ENCODE measurements around the gene ARFGAP1.
"Not testable (repeated sequence)": the region's sequence is repeated elsewhere in the genome, so short reads cannot be mapped to it uniquely, and the experiment has no call there.

DNA sequence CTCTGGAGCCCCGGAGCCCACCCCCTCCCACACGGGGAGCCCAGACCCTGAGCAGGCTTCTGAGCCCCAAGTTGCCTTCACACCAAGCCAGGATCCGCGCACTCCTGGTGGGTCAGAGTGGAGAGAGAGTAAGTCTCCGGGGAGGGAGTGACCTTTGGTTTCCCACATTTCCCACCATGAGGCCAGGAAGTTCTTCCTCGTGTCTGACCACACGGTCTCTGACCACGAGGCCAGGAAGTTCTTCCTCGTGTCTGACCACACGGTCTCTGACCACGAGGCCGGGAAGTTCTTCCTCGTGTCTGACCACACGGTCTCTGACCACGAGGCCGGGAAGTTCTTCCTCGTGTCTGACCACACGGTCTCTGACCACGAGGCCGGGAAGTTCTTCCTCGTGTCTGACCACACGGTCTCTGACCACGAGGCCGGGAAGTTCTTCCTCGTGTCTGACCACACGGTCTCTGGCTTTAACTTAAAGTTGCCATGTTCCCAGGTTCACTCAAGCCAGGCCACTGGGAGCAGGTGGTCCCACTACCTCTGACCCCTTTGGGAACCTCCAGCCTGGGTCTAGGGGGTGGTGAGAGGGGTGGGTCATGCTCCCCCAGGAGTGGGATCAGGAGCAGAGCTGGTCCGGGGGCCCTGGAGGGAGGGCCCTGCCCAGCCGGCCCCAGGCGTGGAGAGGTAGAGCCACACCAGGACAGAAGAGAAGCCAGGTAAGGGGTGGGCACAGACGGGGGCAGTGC, 33.5 kb downstream of the ARFGAP1 start:
- TF ChIP-seq, protein P1, sequence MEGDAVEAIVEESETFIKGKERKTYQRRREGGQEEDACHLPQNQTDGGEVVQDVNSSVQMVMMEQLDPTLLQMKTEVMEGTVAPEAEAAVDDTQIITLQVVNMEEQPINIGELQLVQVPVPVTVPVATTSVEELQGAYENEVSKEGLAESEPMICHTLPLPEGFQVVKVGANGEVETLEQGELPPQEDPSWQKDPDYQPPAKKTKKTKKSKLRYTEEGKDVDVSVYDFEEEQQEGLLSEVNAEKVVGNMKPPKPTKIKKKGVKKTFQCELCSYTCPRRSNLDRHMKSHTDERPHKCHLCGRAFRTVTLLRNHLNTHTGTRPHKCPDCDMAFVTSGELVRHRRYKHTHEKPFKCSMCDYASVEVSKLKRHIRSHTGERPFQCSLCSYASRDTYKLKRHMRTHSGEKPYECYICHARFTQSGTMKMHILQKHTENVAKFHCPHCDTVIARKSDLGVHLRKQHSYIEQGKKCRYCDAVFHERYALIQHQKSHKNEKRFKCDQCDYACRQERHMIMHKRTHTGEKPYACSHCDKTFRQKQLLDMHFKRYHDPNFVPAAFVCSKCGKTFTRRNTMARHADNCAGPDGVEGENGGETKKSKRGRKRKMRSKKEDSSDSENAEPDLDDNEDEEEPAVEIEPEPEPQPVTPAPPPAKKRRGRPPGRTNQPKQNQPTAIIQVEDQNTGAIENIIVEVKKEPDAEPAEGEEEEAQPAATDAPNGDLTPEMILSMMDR (IDR thresholded peaks at IDR 0.05), result not testable (repeated sequence)
- TF ChIP-seq POLR2A (IDR thresholded peaks at IDR 0.05), result not testable (repeated sequence)
